G401 (cell line): ENCODE data around the gene TUSC2. TPM values are rescaled to one million over a fixed set of nuclear protein-coding genes. Genes with fewer than 3 reads are reported as not detected.

ENCODE experiments used
- DNase-seq: peaks from one replicate; pipeline ENCODE4 v3.0.0-alpha.2; 2015; ENCODE audit warnings: low spot score
- in situ Hi-C: cut with HindIII; loops from 2 replicates; pipeline ENCODE4 v1.10.0; 2016; ENCODE audit warnings: low sequenced_read_pairs, mixed read lengths
- total RNA-seq: library from RNA; depleted of rRNA; stranded (reverse); fragments of >200 nt; shearing (Covaris generic); gene quantifications from 2 replicates; pipeline ENCODE4 v1.2.3, GENCODE V29; 2014

The TUSC2 gene
- total RNA-seq, 1 experiment from 2014 or later, result 45.0 TPM

- in situ Hi-C loops, result no loop called here
- DNase-seq, result no peak
Observed at GRCh38 chr3:50300681-50301254, 27.3 kb downstream of the TUSC2 start.

GRCh38 chr3:50299929-50300680 is 27.9 kb downstream of the TUSC2 start:
- in situ Hi-C loops, result no loop called here
- DNase-seq, result peak; percentile 68

GRCh38 chr3:50299638-50299928 is 28.4 kb downstream of the TUSC2 start:
- in situ Hi-C loops, result no loop called here
- no peak for DNase-seq

GRCh38 chr3:50298836-50299637 is 29.0 kb downstream of the TUSC2 start, which contains the start of the genes HYAL3 and NAA80:
Gene HYAL3 (minus strand): TSS chr3:50299405. CDS start chr3:50295602, 3,803 bp downstream.
Gene NAA80 (minus strand): TSS chr3:50299405. CDS start chr3:50297463, 1,942 bp downstream.
- in situ Hi-C loops, result no loop called here
- peak; percentile 100 for DNase-seq

DNA sequence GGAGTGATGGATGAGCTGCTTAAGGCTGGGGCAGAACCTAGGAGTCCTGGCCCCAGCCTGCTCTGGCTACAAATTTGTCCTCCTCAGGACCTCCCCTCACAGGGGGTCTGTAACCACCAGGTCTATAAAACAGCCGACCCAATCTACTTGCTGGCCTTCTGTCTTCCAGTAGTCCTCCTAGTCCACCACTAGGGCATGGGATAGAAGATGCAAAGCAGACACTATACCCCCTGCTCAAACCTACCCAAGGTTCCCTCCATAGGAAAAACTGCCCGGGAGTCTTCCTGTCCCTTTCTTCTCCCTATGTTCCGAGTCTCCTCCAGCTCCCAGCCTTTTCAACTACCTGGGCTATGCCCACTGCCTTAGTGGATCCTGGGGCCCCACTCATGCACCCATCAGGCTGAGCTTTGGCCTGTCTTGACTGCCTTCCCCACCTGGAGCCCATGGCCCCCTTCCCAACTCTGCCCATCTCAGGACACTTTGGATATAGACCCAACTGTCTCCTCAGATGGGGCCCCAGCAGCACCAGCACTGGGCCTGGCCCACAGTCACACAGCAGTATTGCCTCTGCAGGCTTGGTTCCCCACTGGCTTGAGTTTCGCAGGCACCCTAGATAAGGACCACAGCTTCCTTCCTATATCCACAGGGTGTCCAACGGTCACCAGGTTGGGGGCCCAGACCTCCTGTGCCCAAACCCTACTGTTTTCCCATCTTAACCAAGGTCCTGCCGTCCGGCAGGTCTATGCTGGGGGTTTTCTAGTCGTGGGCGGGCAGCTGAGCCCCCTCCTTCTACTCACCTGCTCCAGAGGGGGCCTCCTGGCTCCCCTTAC is 29.9 kb downstream of the TUSC2 start:
- in situ Hi-C loops, result no loop called here
- DNase-seq, result peak; percentile 26

DNA sequence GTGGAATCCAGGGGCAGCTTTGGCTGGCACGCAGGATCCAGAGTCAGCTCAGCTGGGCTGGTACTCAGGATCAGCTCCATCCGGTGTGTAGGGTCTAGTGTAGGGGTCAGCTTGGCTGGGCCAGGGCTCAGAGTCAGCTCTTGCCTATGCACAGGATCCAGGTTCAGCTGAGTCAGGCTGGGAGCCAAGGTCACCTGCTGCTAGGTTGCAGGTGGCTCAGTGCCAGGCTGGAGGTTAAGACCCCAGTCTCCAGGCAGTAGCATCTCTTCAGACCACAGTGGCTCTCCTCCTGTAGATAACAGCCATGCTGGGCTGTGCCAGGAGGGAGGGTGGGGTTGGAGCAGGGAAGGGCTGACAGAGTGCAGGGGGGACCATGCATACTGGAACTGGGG is 30.6 kb downstream of the TUSC2 start:
- DNase-seq, result no peak
- in situ Hi-C loops, result no loop called here

GRCh38 chr3:50296721-50297383 is 31.2 kb downstream of the TUSC2 start:
- no peak for DNase-seq
- in situ Hi-C loops, result no loop called here

- in situ Hi-C loops, result no loop called here
- no peak for DNase-seq
Observed at GRCh38 chr3:50295553-50296431, 32.2 kb downstream of the TUSC2 start.

DNA sequence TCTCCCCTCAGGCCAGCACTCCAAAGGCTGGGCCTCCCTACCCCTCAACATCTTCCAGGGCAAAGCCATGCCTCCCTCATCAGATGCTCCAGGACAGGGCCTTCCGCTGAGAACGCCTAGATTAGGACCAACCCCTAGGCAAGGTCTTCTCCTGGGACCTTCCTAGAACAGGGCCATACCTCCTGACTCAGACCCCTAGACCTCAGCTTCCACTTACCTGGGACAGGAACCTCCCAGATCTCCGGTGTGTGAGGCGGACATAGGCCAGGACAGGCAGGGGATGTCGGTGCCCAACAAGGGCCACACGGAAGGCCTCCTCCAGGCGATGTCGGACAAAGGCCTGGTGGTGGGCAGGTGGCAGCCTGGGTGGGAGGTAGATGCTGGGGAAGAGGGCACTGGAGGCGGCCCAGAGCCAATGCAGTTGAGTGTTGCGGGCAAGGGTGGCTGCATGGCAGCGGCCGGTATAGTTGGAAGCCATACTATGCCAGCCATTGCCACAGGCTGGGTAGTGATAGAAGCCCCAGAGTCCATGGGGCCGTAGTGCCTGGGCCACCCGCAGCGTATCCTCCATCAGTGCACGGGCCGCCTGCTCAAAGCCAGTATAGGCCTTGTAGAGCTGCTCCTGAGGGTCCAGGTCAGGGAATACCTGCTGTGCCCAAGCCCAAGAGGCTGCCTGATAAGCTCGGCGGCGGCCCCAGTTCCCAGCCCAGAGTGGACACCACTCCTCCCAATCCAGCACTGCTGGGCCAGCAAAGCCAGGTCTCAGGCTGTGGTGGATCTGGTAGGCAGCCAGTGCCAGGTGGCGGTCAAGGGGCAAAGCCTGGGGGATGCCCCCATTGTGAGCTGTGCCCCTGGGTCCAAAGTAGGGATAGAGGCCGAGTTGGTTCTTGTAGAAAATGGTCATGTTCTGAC is 33.3 kb downstream of the TUSC2 start:
- in situ Hi-C loops, result no loop called here
- DNase-seq, result no peak

DNA sequence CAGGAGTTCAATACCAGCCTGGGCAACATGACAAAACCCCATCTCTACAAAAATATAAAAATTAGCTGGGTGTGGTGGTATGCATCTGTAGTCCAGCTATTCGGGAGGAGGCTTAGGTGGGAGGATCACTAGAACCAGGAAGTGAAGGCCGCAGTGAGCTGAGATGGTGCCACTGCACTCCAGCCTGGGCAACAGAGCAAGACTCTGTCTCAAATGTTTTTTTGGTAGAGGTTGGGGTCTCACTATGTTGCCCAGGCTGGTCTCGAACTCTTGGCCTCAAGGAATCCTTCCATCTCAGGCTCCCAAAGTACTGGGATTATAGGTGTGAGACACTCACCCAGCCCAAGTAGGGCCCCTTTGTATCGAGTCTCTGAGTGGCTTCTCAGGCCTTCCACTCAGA is 33.9 kb downstream of the TUSC2 start:
- no peak for DNase-seq
- in situ Hi-C loops, result no loop called here

DNA sequence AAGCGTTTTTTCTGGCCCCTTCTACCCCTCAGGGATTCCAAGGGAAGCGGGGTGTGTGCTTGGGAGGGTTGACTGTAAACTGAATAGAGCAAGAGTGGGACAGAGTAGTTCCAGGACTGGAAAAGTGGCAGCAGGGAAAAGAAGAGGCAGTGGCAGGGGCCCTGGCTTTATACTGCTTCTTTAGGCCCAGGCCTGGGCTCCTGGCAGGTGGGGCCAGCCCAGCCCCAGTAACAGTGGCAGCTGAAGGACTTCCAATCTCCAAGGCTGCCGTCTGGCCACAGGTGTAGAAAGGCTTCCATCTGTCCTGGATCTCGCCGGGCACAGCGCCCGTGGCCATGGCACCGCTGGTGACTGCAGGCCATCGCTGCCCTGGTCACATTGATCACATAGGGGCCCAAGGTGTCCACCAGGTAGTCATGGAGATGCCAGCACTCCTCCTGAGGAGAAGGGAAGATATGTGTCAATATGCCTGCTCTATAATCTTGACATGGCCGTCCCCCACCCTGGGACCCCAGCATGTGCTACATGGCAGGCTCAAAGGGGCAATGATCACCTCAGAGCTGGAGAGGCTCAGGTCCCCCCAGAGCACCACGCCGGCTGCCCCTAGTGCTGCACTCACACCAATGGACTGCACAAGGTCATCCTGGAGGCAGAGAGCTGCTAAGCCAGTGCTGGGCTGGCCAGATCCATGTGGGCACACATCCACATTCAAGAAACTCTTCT is 34.8 kb downstream of the TUSC2 start:
- in situ Hi-C loops, result no loop called here
- DNase-seq, result no peak

DNA sequence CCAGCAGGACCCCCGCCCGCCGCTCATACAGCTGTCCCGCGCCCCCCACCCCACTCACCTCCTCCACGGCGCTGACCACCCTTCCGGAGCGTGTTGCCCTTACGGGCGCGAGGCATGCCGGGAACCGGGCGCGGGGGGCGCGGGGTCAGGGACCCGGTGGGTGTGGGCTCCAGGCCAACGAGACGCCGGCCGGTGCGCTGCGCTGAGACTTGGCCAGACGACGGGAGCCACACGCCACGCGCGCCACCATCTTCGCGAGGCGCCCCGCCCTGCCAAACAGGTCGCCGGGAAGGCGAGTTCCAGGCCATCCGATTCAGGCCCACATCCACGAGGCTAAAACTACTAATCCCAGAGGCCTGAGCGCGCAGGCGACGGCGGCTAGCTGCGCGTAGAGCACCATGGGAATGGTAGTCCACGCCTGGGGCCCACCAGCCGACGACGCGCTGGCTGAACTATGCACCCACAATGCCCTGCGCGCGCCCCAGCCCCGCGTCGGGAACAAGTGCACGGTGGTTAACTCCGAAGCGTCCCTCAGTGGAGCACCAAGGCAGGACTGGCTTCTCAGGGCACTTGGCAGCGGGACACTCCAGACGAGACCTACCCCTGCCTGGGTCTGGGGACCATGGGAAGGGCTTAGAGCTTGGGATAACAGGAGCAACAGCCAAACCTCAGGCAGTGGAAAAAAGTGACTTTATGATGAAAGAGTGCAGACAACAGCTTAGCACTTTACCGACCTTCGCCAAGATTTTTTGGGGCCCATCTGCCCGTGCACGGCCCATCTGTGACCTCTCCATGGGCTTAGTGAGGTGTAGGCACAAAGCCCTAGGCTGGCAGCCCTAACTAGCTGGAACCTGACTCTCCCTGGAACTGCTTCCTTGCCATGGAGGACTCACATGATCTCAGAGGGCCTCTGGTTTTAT is 35.6 kb downstream of the TUSC2 start, which contains the start of gene IFRD2:
Gene IFRD2 (minus strand): TSS at position 271 of the 920 bp plus-strand sequence. CDS start 155 bp downstream, at position 116.
- peak; percentile 98 for DNase-seq
- in situ Hi-C loops, result no loop called here

GRCh38 chr3:50290161-50290641 is 37.8 kb downstream of the TUSC2 start:
- in situ Hi-C loops, result no loop called here
- DNase-seq, result no peak

DNA sequence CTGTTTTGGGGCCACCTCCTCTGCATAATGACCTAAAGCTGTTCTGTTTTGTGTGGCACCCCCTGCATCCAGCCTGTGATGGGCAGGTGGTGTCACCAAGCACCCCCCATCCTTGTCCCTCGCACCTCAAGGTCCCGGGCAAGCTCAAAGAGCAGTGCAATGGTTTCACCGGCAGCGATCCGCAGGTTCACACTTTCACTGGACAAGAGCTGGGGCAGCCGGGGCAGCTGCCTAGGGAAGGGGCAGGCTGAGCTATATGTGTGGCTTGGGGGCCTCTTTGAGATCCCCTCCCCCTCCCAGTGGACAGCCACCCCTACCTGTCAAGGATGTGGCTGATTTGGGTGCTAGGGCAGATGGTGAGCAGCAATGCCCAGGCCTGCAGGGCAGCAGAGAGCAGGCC is 38.9 kb downstream of the TUSC2 start:
- in situ Hi-C loops, result no loop called here
- no peak for DNase-seq

DNA sequence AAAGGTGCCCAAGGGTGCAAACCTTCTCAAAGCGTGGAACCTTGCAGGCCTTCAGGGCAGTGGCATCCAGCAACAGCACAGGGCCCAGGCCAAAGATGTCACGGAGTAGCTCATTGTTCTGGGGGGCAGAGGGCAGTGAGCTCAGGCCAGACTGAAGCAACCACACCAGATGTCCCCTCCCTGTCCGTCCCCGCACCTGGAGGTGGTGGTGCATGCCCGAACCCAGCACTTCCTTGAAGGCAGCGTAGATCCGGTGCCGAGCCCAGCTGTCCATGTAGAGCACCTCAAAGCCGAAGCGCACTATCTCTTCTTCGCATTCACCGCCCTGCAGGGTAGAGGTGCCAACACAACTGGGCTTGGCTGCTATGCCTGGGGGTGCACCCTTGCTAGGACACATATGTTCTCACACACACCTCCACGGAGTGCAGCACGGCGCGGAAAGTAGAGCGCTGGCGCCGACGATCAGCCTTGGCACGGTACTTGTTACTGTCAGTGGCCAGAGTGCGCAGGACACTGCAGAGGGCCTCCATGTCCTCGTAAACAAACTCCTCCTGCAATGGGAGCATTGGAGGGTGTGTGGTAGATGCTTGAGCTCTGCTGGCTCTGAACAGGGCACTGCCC is 39.5 kb downstream of the TUSC2 start:
- in situ Hi-C loops, result no loop called here
- no peak for DNase-seq
